Measurements from ENCODE around the gene PITHD1. TPM values are rescaled to one million over a fixed set of nuclear protein-coding genes. Genes with fewer than 3 reads are reported as not detected.
A peak's percentile ranks its signal among the peaks of the same experiment; 100 is the strongest.
"Not testable (repeated sequence)": the region's sequence is repeated elsewhere in the genome, so short reads cannot be mapped to it uniquely, and the experiment has no call there.

The PITHD1 gene
- total RNA-seq, 2 donors from 2014 or later: 42.9 to 57.0 TPM

- Histone ChIP-seq H3K9me3 (no peaks in the 10 kb centered on the region), H3K4me3 (peak within 1 kb of the TSS; percentile 98), H3K4me1 (ENCODE audit: control insufficient read depth in 1 of 2, low read depth in 2 of 2) (peaks cover 3 to 23% of the 10 kb centered on the region in 2 donors), H3K27ac (peak within 1 kb of the TSS; percentile 85 to 93), H3K27me3 (replicated peaks; ENCODE audit: insufficient read depth) (no peaks in the 10 kb centered on the region), H3K36me3 (peaks cover 5% of the 10 kb centered on the region)
- ATAC-seq (ENCODE audit: insufficient number of reproducible peaks, low FRiP score, low read depth): peak; percentile 68
- peak; percentile 90 for DNase-seq (ENCODE audit: low spot score)
- TF ChIP-seq CTCF (IDR thresholded peaks at IDR 0.05): no peak
These were observed 22.5 kb downstream of the PITHD1 start, which contains the start of gene GALE for GRCh38 chr1:23800400-23801337. Gene GALE, minus strand, starts transcription at chr1:23800754. Its CDS starts 1,747 bp downstream, at chr1:23799007.

DNA sequence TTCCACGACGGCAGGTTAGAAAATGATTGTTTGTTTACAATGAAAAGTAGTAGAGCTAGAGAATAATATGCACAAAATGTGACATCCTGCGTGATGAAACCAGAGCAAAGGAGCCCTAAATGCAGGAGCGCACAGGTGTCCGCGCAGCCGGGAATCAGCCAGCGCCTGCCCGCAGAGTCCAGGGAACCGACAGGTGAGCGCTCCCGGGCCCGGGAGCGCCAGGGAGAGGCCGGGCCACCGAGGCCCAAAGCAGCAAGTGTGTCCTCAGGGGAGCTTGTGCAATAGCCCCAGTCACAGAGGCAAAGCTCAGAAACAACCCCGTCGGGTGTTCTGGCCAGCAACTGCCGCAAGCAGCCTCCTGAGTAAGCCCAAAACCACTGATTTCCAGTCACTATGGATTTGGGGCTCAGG is 23.1 kb downstream of the PITHD1 start:
- Histone ChIP-seq H3K9me3 (no peaks in the 10 kb centered on the region), H3K36me3 (peaks cover 4% of the 10 kb centered on the region), H3K4me3 (peak overlapping the region; percentile 98), H3K27me3 (replicated peaks; ENCODE audit: insufficient read depth) (no peaks in the 10 kb centered on the region), H3K4me1 (ENCODE audit: control insufficient read depth in 1 of 2, low read depth in 2 of 2) (peaks cover 3 to 23% of the 10 kb centered on the region in 2 donors), H3K27ac (peak overlapping the region; percentile 85 to 93)
- ATAC-seq (ENCODE audit: insufficient number of reproducible peaks, low FRiP score, low read depth) (no peak), DNase-seq (ENCODE audit: low spot score) (no peak)
- no peak for TF ChIP-seq CTCF (IDR thresholded peaks at IDR 0.05)

GRCh38 chr1:23801876-23802275 is 23.7 kb downstream of the PITHD1 start:
- Histone ChIP-seq H3K4me3 (no peak overlapping the region), H3K9me3 (no peaks in the 10 kb centered on the region), H3K4me1 (ENCODE audit: control insufficient read depth in 1 of 2, low read depth in 2 of 2) (peaks cover 3 to 23% of the 10 kb centered on the region in 2 donors), H3K27ac (no peak overlapping the region), H3K36me3 (peaks cover under 1% of the 10 kb centered on the region), H3K27me3 (replicated peaks; ENCODE audit: insufficient read depth) (no peaks in the 10 kb centered on the region)
- ATAC-seq (ENCODE audit: insufficient number of reproducible peaks, low FRiP score, low read depth): no peak
- no peak for DNase-seq (ENCODE audit: low spot score)
- TF ChIP-seq CTCF (IDR thresholded peaks at IDR 0.05): no peak

GRCh38 chr1:23802809-23803342 is 24.7 kb downstream of the PITHD1 start:
- H3K4me1 ChIP-seq (ENCODE audit: control insufficient read depth in 1 of 2, low read depth in 2 of 2): peaks cover 3 to 23% of the 10 kb centered on the region in 2 donors
- H3K4me3 ChIP-seq; H3K27ac ChIP-seq; DNase-seq (ENCODE audit: low spot score); H3K27me3 ChIP-seq (replicated peaks; ENCODE audit: insufficient read depth); H3K9me3 ChIP-seq; H3K36me3 ChIP-seq; ATAC-seq (ENCODE audit: insufficient number of reproducible peaks, low FRiP score, low read depth): not testable (repeated sequence)

- Histone ChIP-seq H3K36me3 (peaks cover 3% of the 10 kb centered on the region), H3K4me3 (no peak overlapping the region), H3K27ac (no peak overlapping the region), H3K4me1 (ENCODE audit: control insufficient read depth in 1 of 2, low read depth in 2 of 2) (peaks cover 3 to 23% of the 10 kb centered on the region in 2 donors), H3K9me3 (no peaks in the 10 kb centered on the region), H3K27me3 (replicated peaks; ENCODE audit: insufficient read depth) (no peaks in the 10 kb centered on the region)
- DNase-seq (ENCODE audit: low spot score): no peak
- no peak for TF ChIP-seq CTCF (IDR thresholded peaks at IDR 0.05)
- ATAC-seq (ENCODE audit: insufficient number of reproducible peaks, low FRiP score, low read depth): no peak
These were observed 25.5 kb downstream of the PITHD1 start for GRCh38 chr1:23803674-23804073.

All from thoracic aorta (tissue), 2 donors.